Uterus (tissue), 4 donors: ENCODE results near the gene IDH3A. TPM values are rescaled to one million over a fixed set of nuclear protein-coding genes. Genes with fewer than 3 reads are reported as not detected.

Experiments used
- DNase-seq, 2 donors: peaks; one replicate each; pipeline ENCODE4 v3.0.0-alpha.2; 2019 to 2020
- H3K27ac ChIP-seq, 2 donors: fragments of 200-600 bp; sonication (generic); 1 replicate in 1 of 2; 2 replicates in 1 of 2; pipeline ENCODE4 v1.5.1; 2016 to 2018
- H3K27me3 ChIP-seq, 2 donors: fragments of 200-600 bp; sonication (generic); one replicate each; pipeline ENCODE4 v1.5.1; 2018 to 2019; ENCODE audit warnings: control low read depth in 1 of 2
- H3K36me3 ChIP-seq, 2 donors: fragments of 200-600 bp; sonication (generic); one replicate each; pipeline ENCODE4 v1.5.1; 2019; ENCODE audit warnings: control low read depth in 1 of 2
- H3K4me1 ChIP-seq, 2 donors: fragments of 200-600 bp; sonication (generic); one replicate each; pipeline ENCODE4 v1.5.1; 2018 to 2019; ENCODE audit warnings: control low read depth in 1 of 2
- H3K4me3 ChIP-seq, 2 donors: fragments of 200-600 bp; sonication (generic); 1 replicate in 1 of 2; 2 replicates in 1 of 2; pipeline ENCODE4 v1.5.1; 2018 to 2019; ENCODE audit warnings: mild to moderate bottlenecking in 1 of 2
- H3K9me3 ChIP-seq, 2 donors: fragments of 200-600 bp; sonication (generic); one replicate each; pipeline ENCODE4 v1.5.1; 2019; ENCODE audit warnings: control low read depth in 1 of 2
- CTCF ChIP-seq, 4 experiments: fragments of 200-600 bp in 2 of 4; fragments of 450-650 bp in 2 of 4; sonication (generic) in 2 of 4; IDR thresholded peaks; one replicate each; pipeline ENCODE4 v1.5.1; 2016 to 2019; ENCODE audit warnings: antibody characterized with exemption in 4 of 4, mild to moderate bottlenecking in 2 of 4, moderate library complexity in 1 of 4
- POLR2A ChIP-seq, 2 donors: fragments of 450-650 bp; IDR thresholded peaks; one replicate each; pipeline ENCODE4 v1.6.1; 2016; ENCODE audit warnings: antibody characterized with exemption in 2 of 2, mild to moderate bottlenecking in 1 of 2, moderate library complexity in 1 of 2
- intact Hi-C: fragments of 100-400 bp; cut with DNase I; formaldehyde crosslinking; loops from one replicate; pipeline ENCODE4 v1.15.1; 2023; ENCODE audit warnings: low total_unique reads
- total RNA-seq, 4 donors: library from RNA; depleted of rRNA in 3 of 4; stranded (reverse); fragments of >200 nt in 3 of 4; gene quantifications; one replicate each; pipeline versions ENCODE4 v1.1.0 to v1.2.4, GENCODE V29; 2014 to 2023
- donor health status: DM: yes; HTN: yes; CAD: no.

The IDH3A gene
- total RNA-seq, 4 donors from 2014 or later: 60.1 to 118 (median 86.4) TPM

DNA sequence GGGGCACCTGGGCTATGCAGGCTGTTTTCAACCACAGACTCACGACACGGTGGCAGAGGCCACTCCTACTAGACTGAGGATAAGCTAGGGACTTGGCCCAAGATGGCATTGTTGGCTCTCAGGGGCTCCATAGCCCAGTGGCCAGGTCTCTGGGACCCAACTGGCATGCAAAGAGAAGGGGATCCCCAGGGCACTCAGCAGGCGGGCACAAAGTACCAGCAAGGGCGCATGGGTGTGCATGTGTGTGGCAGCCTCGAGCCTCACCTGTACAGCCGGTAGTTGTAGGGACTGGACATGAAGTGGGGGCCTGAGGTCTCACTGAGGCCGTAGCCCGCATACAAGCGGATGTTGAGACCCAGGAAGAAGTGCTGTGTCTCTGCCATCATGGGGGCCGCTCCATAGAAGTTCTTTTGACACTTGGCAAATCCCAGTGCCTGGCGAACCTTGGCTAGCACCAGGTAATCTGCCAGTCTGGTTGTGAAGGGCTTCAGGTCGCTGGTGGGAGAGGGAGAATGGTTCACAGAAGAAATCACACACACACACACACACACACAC, 30.2 kb downstream of the IDH3A start:
- DNase-seq: no peak
- no peaks in the 10 kb centered on the region for H3K27me3 ChIP-seq
- no peaks in the 10 kb centered on the region for H3K36me3 ChIP-seq
- no peak for TF ChIP-seq CTCF (IDR thresholded peaks at IDR 0.05)
- TF ChIP-seq POLR2A (IDR thresholded peaks at IDR 0.05): no peak
- no peak overlapping the region for H3K4me3 ChIP-seq
- intact Hi-C loops: no loop called here
- H3K9me3 ChIP-seq: no peaks in the 10 kb centered on the region
- H3K27ac ChIP-seq: no peak overlapping the region
- H3K4me1 ChIP-seq: no peaks in the 10 kb centered on the region

DNA sequence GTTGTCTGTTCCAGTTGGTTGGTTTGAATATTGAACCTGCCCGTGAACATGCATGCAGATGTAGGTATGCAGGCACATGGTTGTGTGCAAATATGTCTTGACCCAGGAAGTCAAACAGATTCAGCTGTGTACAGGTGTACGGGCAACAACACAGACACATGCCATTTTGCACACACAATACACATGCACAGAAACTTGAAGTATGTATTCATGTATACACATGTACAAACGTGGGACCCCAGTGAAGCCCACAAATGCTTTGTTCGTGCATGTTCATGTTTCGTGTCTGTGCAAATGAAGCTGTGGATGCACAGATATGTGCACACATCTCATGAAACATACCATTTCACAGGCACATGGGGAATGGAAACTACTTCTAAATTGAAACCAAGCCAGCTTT, 30.7 kb downstream of the IDH3A start:
- no peak overlapping the region for H3K4me3 ChIP-seq
- no peaks in the 10 kb centered on the region for H3K36me3 ChIP-seq
- H3K4me1 ChIP-seq: no peaks in the 10 kb centered on the region
- H3K9me3 ChIP-seq: no peaks in the 10 kb centered on the region
- no peak for DNase-seq
- intact Hi-C loops: no loop called here
- H3K27me3 ChIP-seq: no peaks in the 10 kb centered on the region
- TF ChIP-seq POLR2A (IDR thresholded peaks at IDR 0.05): no peak
- H3K27ac ChIP-seq: no peak overlapping the region

GRCh38 chr15:78182336-78182700, 33.2 kb downstream of the IDH3A start:
- no peaks in the 10 kb centered on the region for H3K4me1 ChIP-seq
- no peak for DNase-seq
- no peaks in the 10 kb centered on the region for H3K9me3 ChIP-seq
- no peaks in the 10 kb centered on the region for H3K27me3 ChIP-seq
- no peak overlapping the region for H3K27ac ChIP-seq
- intact Hi-C loops: no loop called here
- no peak overlapping the region for H3K4me3 ChIP-seq
- TF ChIP-seq CTCF (IDR thresholded peaks at IDR 0.05): no peak
- no peak for TF ChIP-seq POLR2A (IDR thresholded peaks at IDR 0.05)
- no peaks in the 10 kb centered on the region for H3K36me3 ChIP-seq

GRCh38 chr15:78182821-78183220, 33.7 kb downstream of the IDH3A start:
- intact Hi-C loops: no loop called here
- no peaks in the 10 kb centered on the region for H3K9me3 ChIP-seq
- TF ChIP-seq POLR2A (IDR thresholded peaks at IDR 0.05) (no peak), CTCF (IDR thresholded peaks at IDR 0.05) (no peak)

DNA sequence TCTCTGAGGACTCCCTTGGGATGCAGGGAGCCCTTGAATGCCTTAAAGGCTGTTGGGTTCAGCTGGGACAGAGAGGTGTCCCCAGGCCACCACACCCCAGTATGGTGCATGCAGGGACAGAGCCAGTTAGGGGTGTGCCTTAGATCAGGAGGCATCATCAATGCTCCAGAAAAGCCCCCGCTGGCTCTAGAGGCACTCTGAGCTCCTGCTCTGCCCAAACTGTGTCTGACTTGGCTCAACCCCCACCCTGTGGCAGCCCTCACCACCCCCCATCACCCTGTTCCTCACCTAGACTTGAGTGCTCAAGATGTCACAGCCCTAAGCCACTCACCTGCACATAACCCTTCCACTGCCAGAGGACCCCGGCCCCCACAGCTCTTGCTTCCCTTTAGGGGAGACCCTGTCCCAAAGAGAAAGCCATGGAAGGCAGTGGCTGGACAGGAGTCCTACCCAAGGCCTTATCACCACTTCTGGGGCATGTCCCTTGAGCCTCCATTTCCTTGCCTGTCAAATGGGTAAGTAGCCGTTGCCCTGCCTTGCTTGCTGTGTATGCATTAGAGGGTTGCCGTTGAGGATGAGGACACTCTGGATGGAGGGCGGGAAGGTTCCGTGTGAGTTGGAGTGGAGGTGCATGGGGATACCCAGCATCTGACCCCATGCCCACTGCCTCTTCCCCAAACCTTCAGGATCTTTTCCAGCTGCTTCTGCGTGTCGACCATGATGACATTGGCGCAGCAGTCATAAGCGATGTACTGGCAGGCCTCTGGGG, 43.8 kb downstream of the IDH3A start:
- intact Hi-C loops: no loop called here
- no peak for TF ChIP-seq POLR2A (IDR thresholded peaks at IDR 0.05)
- TF ChIP-seq CTCF (IDR thresholded peaks at IDR 0.05): no peak
- no peak overlapping the region for H3K4me3 ChIP-seq
- no peaks in the 10 kb centered on the region for H3K9me3 ChIP-seq
- H3K27ac ChIP-seq: no peak overlapping the region
- no peaks in the 10 kb centered on the region for H3K36me3 ChIP-seq
- no peak for DNase-seq
- H3K27me3 ChIP-seq: no peaks in the 10 kb centered on the region
- no peaks in the 10 kb centered on the region for H3K4me1 ChIP-seq

More at GRCh38 chr15:78182821-78183220, 33.7 kb downstream of the IDH3A start:
- no peak for DNase-seq
- no peaks in the 10 kb centered on the region for H3K27me3 ChIP-seq
- H3K4me1 ChIP-seq: no peaks in the 10 kb centered on the region
- no peak overlapping the region for H3K4me3 ChIP-seq
- H3K27ac ChIP-seq: no peak overlapping the region
- no peaks in the 10 kb centered on the region for H3K36me3 ChIP-seq
